Anterior cingulate cortex (tissue), 58 donors: ENCODE data around the gene QDPR.
"Not testable (repeated sequence)": the region's sequence is repeated elsewhere in the genome, so short reads cannot be mapped to it uniquely, and the experiment has no call there.

Experiments
- DNase-seq, 58 donors: peaks; one replicate each; lab custom pipeline; 2025; lab: John Stamatoyannopoulos, UW

The QDPR gene

DNA sequence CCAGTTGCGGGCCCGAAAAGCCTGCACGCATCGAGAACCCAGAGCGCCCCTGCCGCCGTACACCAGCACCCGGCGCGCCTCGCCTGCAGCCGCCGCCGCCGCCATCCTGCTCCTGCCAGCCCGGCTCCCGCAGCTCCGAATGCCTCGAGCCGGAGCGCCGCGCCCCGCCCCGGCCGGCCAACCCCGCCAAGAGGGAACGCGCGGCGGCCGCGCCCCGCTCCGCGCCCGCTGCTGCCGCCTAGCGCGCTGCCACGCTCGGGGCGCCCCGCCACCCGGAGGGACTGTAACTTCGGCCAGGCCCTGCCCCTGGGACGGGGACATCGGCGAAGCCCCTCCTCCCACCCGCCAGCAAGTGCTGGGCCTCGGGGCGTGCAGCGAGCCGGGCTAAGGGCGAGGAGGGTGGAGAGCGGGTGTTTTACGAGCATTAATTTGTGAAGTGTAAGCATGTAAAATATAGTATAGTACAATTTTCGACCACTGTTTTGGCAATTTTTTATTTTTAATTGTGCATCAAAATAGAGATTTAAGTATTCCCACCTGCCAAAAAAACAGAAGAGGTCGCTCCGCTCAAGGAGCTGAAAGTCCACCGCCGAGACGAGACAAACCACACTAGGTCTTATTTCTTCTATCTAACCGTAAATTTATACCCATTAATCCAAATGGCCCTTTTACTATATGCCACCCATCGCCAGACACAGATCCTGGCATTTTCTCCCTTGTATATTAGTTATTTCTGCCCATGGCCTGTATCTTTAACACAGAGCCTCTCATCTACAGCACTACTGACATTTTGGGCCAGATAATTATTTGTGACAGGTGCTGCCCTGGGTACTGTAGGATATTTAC lies at the start of gene QDPR:
Gene QDPR, minus strand, starts transcription at position 141 of the 846 bp plus-strand sequence. Its CDS starts 36 bp downstream, at position 105.
- peak; percentile 21 to 92 (median 81) for DNase-seq

DNA sequence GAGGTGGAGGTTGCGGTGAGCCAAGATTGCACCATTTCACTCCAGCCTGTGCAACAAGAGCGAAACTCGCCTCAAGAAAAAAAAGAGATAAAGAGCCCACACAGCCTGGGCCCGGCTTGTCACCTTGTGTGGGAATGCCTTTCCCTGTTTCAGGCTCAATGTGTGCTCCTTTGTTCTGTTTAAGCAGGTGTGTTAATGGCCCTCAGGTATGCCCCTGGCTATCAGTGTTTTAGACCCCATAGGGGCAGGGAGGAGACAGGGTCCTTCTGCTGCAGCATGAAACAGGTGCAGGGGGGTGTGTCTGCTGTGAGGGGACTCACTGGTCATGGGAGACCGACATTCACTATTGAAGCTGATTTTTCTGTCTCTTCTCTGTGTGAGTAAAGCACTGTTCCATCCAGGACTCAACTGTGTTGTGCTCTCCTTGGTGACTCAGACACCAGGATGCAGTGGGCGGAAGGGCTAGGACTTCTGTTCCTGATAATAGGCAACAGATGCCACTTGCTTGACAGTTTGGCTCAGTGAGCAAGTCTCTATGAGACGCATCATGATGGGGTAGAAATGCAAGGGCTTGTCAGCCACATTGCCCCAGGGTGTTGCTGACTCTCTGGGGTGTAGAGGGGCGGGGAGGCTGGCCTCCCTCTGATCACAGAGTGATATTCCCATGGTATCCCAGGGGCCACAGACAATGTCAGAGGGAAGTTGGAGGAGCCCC lies 49.5 kb upstream of the QDPR start:
- DNase-seq: peak in 28 of 58 donors; percentile 3 to 79 (median 38)

DNA sequence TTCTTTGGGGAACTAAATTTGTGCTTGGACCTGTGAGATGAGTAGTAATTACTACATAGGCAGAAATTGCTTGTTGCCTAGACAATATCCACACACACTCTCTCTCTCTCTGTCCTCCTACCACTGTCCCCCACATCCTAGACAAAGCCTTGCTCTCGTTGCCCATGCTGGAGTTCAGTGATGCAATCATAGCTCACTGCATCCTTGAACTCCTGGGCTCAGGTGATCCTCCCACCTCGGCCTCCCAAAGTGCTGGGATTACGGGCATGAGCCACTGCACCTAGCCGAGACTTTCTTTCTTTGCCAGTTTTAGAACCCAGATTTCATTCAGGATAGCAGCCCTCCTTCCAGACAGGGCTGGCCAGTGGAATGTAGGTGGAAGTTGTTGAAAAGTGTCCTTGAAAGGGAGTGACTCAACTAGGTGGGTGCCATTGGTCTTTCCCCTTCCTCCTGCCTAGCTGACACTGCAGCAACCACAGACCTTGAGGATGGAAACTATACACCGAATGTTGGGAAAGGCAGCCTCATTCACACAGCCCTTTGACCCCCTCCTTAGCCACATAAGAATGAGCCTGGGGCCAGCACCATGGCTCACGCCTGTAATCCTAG lies 48.3 kb upstream of the QDPR start:
- no peak for DNase-seq

DNA sequence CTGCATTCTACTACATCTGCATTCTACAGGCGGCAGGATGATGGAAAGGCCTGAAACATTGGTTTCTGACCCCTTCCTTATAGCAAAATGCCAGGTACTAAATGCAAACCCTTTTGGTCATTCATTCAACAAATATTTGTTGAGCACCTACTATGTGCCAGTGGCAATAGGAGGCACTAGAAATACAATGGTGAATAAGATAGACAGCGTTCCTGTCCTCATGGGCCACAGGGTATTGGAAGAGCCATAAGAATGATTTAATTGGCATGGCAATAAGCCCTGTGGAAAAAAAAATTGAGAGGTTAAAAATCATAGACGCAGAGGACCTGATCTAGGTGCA lies 47.8 kb upstream of the QDPR start:
- no peak for DNase-seq

DNA sequence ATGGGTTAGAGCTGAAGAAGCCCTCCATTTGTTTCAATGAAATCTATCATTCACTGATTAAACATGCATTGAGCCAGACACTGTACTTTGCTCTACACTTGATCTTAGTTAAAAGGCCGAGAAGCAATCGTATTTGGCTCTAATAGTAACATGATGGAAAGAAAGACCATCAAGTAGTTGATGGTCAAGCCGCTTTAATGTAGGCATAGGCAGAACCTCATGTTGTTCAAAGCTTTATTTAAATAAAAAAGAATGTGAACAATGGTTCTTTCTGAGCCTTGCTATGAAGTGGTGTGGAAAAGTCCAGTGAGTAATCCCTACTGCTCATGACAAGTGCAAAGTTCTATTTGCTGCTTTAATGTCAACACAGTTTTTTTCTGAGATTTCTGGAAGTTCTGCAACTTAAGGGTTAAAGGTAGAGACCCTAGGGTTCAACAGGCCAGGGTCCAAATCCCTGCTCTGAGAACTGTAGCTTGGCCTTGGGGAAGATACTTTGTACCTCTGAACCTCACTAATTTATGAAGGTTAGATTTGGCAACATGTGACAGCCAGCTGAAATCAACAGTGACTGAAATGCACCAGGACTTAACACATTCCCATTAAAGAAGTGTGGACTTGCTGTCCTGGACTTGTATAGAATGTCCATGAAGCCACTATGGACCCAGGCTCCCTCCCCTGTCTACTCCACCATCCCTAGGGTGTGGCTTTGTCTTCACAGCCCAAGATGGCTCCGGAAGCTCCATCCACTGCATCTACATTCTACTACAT lies 47.2 kb upstream of the QDPR start:
- DNase-seq: no peak

DNA sequence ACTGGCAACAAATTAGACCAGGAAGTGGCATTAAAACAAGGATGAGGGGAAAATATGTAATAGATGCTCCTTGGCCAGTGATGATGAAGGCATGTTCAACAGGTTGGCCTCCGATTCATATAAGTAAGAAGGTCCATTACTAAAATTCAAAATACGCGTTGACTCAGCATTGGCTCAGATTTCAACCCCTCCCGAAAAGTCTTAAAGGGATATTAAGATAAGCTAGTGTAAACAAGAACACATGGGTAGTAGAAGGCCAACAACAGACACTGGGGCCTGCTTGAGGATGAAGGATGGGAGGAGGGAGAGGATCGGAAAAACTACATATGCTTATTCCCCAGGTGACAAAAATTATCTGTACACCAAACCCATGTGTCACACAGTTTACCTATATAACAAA lies 46.0 kb upstream of the QDPR start:
- DNase-seq: no peak

DNA sequence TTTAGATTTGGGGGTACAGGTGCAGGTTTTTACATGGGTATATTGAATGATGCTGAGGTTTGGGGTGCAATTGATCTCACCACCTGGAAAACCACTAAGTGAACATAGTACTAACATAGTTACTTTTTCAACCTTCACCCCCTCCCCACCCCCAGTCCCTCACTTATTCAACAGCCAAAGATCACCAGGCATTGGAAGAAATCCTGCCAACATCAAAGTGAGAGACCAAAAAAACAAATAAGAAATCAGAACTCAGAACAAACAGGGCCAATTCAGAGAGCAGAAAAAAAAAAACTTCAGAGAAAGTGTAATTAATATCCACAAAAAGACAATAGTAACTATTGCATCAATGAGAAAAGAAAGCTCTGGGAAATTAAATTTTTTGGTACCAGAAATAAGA lies 44.6 kb upstream of the QDPR start:
- no peak for DNase-seq

DNA sequence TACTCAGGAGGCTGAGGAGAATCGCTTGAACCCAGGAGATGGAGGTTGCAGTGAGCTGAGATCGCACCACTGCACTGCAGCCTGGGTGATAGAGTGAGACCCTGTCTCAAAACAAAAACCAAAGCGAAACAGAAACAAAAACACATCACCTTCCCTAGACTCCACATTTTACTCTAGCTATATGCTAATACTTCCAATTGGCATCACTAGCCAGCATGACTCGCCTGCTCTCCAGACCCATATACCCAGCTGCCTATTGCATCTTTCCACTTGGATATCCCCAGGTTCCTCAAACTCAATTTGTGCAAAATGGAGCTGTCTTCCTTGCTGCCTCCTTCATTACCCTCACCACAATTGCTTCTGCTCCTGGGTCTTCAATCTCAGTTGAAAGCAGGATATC lies 42.7 kb upstream of the QDPR start:
- DNase-seq: no peak

DNA sequence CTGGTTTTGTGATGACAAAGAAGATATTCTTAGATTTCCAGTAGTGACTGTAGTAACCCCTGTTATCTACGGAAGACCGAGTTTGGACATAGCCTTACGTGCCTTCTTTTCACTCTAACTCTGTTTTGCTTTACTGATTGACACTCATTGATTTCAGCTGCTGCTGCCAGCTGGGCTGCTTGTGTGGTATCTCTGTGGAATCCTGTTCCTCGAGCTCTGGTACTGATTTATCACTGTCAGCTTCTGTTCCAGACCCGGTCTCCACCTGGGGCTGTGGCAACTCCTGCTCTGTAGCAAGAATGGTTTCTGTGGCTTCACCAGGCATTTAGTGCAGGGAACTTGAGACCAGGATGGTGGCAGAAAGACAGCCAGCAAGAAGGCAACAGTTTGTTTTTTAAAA lies 40.5 kb upstream of the QDPR start:
- DNase-seq: no peak

DNA sequence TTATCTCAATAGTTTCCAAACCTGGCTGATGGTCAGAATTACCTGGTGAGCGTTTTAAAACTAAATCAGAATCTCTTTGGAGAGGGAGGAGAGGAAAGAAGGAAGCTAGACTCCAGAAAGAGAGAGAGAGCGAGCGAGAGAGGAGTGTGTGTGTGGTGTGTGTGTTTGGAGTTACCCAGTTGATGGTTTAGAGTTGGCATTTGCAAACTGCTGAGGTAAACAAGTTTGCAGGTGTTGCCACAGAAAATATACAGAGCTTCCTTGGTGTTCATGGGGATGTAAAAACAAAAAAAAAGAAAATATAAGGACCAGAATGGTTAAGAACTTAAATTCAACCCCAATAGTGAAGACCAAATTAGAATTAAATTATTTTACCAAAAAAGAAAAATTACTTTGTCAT lies 38.7 kb upstream of the QDPR start:
- no peak for DNase-seq

DNA sequence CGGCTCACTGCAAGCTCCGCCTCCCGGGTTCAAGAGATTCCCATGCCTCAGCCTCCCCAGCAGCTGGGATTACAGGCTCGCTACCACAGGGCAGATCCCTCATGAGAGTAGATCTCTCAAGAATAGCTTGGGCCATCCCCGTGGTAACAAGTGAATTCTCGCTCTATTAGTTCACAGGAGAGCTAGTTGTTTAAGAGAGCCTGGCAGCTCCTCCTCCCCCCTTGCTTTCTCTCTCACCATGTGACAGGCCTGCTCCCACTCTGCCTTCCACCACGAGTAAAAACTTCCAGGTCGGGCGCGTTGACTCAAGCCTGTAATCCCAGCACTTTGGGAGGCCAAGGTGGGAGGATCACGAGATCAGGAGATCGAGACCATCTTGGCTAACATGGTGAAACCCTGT lies 34.8 kb upstream of the QDPR start:
- DNase-seq: no peak

DNA sequence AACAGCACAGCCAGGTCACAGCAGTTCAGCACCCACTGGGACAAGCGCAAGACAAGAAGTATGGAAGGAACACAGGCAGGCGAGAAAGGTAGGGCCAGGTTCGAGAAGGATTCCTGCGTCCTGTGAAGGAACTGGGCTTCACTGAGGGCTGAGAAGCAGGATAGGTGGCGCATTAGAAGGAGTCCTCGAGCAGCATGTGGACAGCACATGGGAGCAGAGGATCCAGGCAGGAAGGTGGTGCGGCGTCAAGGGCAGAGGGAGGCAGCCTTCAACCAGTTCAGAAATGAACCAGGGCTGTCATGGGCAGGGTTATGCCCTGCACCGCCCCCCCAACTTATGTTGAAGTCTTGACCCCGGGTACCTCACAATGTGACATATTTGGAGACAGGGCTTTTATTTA lies 34.3 kb upstream of the QDPR start:
- no peak for DNase-seq

DNA sequence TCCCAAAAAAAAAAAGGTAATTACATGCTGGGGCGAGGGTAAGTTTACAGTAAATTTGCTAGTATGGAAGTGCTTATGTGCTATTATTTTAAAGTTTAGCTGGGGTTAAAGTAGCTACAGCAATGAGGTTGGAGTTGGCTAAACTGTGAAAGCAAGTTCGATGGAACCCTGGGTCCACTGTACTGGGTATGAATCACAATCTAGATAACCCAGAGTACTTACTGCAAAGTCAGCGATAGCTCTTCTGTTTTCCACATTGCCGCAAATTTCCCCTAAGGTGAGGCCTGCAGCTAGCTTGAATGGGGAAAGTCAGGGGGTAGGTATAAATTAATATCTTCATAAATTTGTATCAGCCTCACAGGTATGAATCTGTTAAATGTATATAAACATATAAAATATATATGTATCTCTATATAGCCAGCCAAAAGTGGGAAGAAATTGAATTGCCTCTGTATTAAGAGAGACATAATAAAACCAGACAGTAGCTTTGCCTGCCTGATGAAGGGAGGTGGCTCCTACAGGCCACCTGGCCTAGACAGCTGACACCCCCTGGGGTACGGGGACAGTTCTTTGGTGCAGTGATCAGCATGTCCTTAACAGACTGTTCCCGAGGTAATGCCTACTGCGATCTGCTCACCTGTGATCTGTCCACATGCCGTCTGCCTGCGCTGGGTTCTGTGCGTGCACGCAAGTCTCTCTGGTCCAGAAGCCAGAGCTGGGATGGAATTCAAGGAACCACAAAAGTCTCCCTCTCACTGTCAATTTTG lies 33.7 kb upstream of the QDPR start:
- no peak for DNase-seq

DNA sequence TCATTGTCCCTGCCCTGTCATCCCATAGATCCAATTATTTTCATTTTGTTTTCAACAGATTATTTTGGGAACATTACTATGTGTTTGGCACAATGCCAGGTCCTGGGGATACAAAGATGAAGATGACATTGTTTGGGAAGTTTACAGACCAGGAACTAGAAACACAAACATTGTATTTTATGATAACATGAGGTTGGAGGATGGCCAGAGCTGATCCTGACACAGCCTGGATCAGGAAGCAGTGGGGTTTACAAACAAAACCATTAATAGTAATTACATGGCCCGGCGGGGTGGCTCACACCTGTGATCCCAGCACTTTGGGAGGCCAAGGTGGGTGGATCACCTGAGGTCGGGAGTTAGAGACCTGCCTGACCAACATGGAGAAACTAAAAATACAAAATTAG lies 32.9 kb upstream of the QDPR start:
- DNase-seq: peak in 22 of 58 donors; percentile 1 to 73 (median 25)

DNA sequence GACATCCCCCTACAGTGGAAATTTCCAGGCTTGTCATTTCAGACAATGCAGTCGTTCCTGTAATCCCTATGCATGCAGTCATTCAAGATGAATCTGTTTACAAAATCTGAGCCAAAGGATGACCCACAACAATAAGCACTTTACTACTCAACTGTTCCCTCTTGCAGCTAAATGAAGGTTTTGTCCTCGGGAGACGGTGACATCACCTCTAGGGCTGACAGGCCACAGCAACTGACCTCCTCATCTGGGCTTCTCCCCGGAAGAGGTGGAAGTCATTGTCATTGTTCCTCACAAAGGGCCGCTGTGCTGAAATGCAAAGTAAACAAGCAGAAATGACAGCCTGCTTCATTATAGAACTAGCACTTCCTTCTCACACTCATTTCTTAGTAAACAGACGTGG lies 32.3 kb upstream of the QDPR start:
- peak in 55 of 58 donors; percentile 5 to 96 (median 71) for DNase-seq

DNA sequence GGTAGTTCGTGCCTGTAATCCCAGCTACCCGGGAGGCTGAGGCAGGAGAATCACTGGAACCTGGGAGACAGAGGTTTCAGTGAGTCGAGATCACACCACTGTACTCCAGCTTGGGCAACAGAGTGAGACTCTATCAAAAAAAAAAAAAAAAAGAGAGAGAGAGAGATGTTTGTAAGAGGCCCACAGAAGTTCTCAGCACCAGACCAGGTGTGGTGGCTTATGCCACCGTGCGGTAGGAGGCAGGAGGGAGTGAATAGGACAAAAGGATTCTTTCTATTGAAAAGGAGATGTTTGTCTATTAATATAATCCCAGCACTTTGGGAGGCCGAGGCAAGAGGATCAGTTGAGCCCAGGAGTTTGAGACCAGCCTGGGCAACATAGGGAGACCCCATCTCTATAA lies 25.2 kb upstream of the QDPR start:
- DNase-seq: not testable (repeated sequence)

DNA sequence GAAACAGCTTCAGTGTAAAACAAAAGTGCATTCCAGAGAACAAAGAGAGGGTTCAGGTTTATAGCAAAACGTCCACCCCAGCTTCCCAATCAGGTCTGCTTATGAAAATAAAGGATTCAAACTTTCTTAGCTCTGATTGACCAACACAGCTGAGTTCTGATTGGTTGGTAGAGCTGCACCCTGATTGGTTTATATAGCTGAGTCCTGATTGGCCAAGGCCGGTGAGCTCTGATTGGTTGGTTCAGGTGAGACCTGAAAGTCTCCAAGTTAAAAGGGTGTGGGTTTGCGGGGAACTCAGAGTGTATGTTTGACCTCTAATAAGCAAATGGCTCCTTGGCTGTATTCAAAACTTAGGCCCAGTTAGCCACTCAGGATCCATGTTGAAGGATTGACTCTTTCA lies 24.0 kb upstream of the QDPR start:
- no peak for DNase-seq

DNA sequence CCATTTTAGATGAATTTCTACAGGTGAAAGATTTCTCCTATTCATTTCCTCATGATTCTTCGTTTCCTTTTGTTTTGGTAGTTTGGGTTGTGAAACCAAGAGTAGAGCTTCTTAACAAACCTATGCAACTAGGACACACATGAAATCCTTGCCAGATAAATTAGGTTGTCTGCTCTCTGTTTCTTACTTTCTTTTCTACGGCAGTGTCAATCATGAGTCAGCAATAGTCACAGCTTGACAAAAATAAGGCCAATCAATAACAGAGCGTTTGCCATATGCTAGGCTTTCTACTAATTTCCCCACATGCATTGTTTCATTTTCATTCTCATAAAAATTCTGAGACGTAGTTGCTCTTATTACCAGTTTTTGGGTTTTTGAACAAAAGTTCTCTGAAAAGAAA lies 23.4 kb upstream of the QDPR start:
- DNase-seq: no peak

DNA sequence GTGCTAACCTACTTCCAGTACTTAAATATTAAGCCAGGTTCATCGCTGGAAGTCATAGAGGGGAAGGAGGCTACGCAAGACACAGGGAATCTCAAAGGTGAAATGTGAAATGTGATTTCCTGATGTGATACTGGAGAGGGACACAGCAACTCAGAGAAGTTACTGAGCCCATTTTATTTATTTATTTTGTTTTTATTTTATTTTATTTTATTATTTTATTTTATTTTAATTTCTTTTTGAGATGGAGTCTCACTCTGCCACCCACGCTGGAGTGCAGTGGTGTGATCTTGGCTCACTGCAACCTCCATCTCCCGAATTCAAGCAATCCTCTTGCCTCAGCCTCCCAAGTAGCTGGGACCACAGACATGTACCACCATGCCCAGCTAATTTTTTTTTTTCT lies 22.8 kb upstream of the QDPR start:
- no peak for DNase-seq
